MM.1S (cell line): ENCODE data around the gene PLEKHH1.

Experiments
- DNase-seq: peaks from one replicate; pipeline ENCODE4 v3.0.0-alpha.2; 2015
- H2AFZ ChIP-seq: fragments of 300-600 bp; sonication (generic); 2 replicates; pipeline ENCODE4 v1.6.0; 2016; ENCODE audit warnings: antibody characterized with exemption, low read length
- H3F3A ChIP-seq: fragments of 300-600 bp; sonication (generic); 2 replicates; pipeline ENCODE4 v1.6.1; 2016; ENCODE audit warnings: mild to moderate bottlenecking, antibody characterized with exemption, low read length, moderate library complexity, mixed read lengths; ENCODE audit not compliant: insufficient read depth
- H3K27ac ChIP-seq: fragments of 300-600 bp; sonication (generic); 2 replicates; pipeline ENCODE4 v1.5.1; 2016; ENCODE audit warnings: mild to moderate bottlenecking, low read length
- H3K27me3 ChIP-seq: fragments of 300-600 bp; sonication (generic); replicated peaks from 2 replicates; pipeline ENCODE4 v1.6.0; 2016; ENCODE audit warnings: low read length; ENCODE audit not compliant: insufficient read depth
- H3K36me3 ChIP-seq: fragments of 300-600 bp; sonication (generic); replicated peaks from 2 replicates; pipeline ENCODE4 v1.6.1; 2016; ENCODE audit warnings: mild to moderate bottlenecking, low read length, mixed read lengths; ENCODE audit not compliant: insufficient read depth
- H3K4me1 ChIP-seq: fragments of 300-600 bp; sonication (generic); 2 replicates; pipeline ENCODE4 v1.6.1; 2016; ENCODE audit warnings: low read length, mixed read lengths
- H3K4me2 ChIP-seq: fragments of 300-600 bp; sonication (generic); 2 replicates; pipeline ENCODE4 v1.6.0; 2016; ENCODE audit warnings: low read depth, low read length
- H3K4me3 ChIP-seq: fragments of 300-600 bp; sonication (generic); 2 replicates; pipeline ENCODE4 v1.5.1; 2016; ENCODE audit warnings: low read length, mixed read lengths
- H3K79me2 ChIP-seq: fragments of 300-600 bp; sonication (generic); 2 replicates; pipeline ENCODE4 v1.6.1; 2016; ENCODE audit warnings: mixed run types, low read length, mixed read lengths
- H3K9ac ChIP-seq: fragments of 300-600 bp; sonication (generic); 2 replicates; pipeline ENCODE4 v1.6.1; 2016; ENCODE audit warnings: low read length, mixed read lengths
- H3K9me2 ChIP-seq: fragments of 300-600 bp; sonication (generic); replicated peaks from 2 replicates; pipeline ENCODE4 v1.6.1; 2016; ENCODE audit warnings: mild to moderate bottlenecking, low read length, mixed read lengths; ENCODE audit not compliant: insufficient read depth
- H3K9me3 ChIP-seq: fragments of 300-600 bp; sonication (generic); replicated peaks from 2 replicates; pipeline ENCODE4 v1.6.1; 2016; ENCODE audit warnings: mild to moderate bottlenecking, low read length, mixed read lengths; ENCODE audit not compliant: insufficient read depth
- H4K20me1 ChIP-seq: fragments of 300-600 bp; sonication (generic); 2 replicates; pipeline ENCODE4 v1.6.1; 2016; ENCODE audit warnings: mild to moderate bottlenecking, low read length, moderate library complexity, mixed read lengths; ENCODE audit not compliant: insufficient read depth
- CTCF ChIP-seq: fragments of 300-600 bp; sonication (generic); IDR thresholded peaks from 2 replicates; pipeline ENCODE4 v1.5.1; 2016; ENCODE audit warnings: antibody characterized with exemption, low read length, mixed read lengths
- EZH2 ChIP-seq: fragments of 300-600 bp; sonication (generic); optimal IDR thresholded peaks from 2 replicates; pipeline ENCODE3; 2017; ENCODE audit warnings: low read depth, mild to moderate bottlenecking, antibody characterized with exemption, low read length, mixed read lengths
- EZH2phosphoT487 ChIP-seq: fragments of 300-600 bp; sonication (generic); IDR thresholded peaks from 2 replicates; pipeline ENCODE4 v1.6.1; 2018; ENCODE audit warnings: antibody characterized with exemption, low read length

The PLEKHH1 gene

GRCh38 chr14:67532998-67533753 lies at the start of gene PLEKHH1:
TSS of gene PLEKHH1 (plus strand) at chr14:67533290. CDS start at chr14:67541868, 8,578 bp downstream.
- Histone ChIP-seq H3F3A (no peaks in the 10 kb centered on the region), H3K9me2 (no peaks in the 10 kb centered on the region), H3K4me1 (no peaks in the 10 kb centered on the region), H3K9ac (no peak within 1 kb of the TSS), H3K4me3 (peak within 1 kb of the TSS; percentile 55), H4K20me1 (no peaks in the 10 kb centered on the region), H2AFZ (peak within 1 kb of the TSS; percentile 61), H3K27ac (no peak within 1 kb of the TSS), H3K4me2 (peak within 1 kb of the TSS; percentile 60), H3K36me3 (no peaks in the 10 kb centered on the region), H3K9me3 (no peaks in the 10 kb centered on the region), H3K79me2 (no peaks in the 10 kb centered on the region), H3K27me3 (no peaks in the 10 kb centered on the region)
- peak; percentile 55 for DNase-seq
- TF ChIP-seq CTCF (no peak), EZH2phosphoT487 (no peak), EZH2 (no peak)

- H3F3A ChIP-seq: peaks cover 9% of the 10 kb centered on the region; the same call in 1 of the 2 replicates
- no peak overlapping the region for H3K4me3 ChIP-seq
- no peaks in the 10 kb centered on the region for H3K9me2 ChIP-seq
- no peaks in the 10 kb centered on the region for H3K79me2 ChIP-seq
- H3K9me3 ChIP-seq: no peaks in the 10 kb centered on the region
- no peak overlapping the region for H3K9ac ChIP-seq
- H3K4me1 ChIP-seq: peaks cover 14% of the 10 kb centered on the region
- no peak overlapping the region for H2AFZ ChIP-seq
- H4K20me1 ChIP-seq: no peaks in the 10 kb centered on the region
- no peak for DNase-seq
- no peak overlapping the region for H3K4me2 ChIP-seq
- H3K27ac ChIP-seq: no peak overlapping the region
- H3K27me3 ChIP-seq: no peaks in the 10 kb centered on the region
- H3K36me3 ChIP-seq: no peaks in the 10 kb centered on the region
- TF ChIP-seq CTCF (no peak), EZH2 (no peak)
These were observed 49.4 kb upstream of the PLEKHH1 start for GRCh38 chr14:67483579-67484285.

- Histone ChIP-seq H3K79me2 (no peaks in the 10 kb centered on the region), H4K20me1 (no peaks in the 10 kb centered on the region), H3K9ac (no peak overlapping the region), H3F3A (peaks cover 13% of the 10 kb centered on the region; the same call in 1 of the 2 replicates), H3K27me3 (no peaks in the 10 kb centered on the region), H3K9me3 (no peaks in the 10 kb centered on the region), H3K27ac (no peak overlapping the region), H3K4me3 (no peak overlapping the region), H3K36me3 (no peaks in the 10 kb centered on the region), H3K4me1 (peaks cover 21% of the 10 kb centered on the region), H3K4me2 (no peak overlapping the region), H2AFZ (no peak overlapping the region), H3K9me2 (no peaks in the 10 kb centered on the region)
- DNase-seq: no peak
- TF ChIP-seq EZH2: no peak
- TF ChIP-seq CTCF: no peak
- TF ChIP-seq EZH2phosphoT487: no peak
These were observed 47.5 kb upstream of the PLEKHH1 start for GRCh38 chr14:67485501-67486095.
